GM23338 (cell line): ENCODE results near the gene RPN2. TPM values are rescaled to one million over a fixed set of nuclear protein-coding genes. Genes with fewer than 3 reads are reported as not detected.

Experiments used
- ATAC-seq: fragments of 200-7000 bp; cut with Tn5 transposase; 3 replicates; pipeline ENCODE4 v1.9.1; 2020
- DNase-seq: peaks from one replicate; pipeline ENCODE4 v3.0.0-alpha.2; 2015; ENCODE audit warnings: low spot score
- H2AFZ ChIP-seq: fragments of 200-600 bp; sonication (generic); 2 replicates; pipeline ENCODE4 v1.8.0; 2016; ENCODE audit warnings: antibody characterized with exemption, mild to moderate bottlenecking, moderate library complexity
- H3F3A ChIP-seq: fragments of 200-600 bp; sonication (generic); replicated peaks from 2 replicates; pipeline ENCODE4 v1.8.0; 2017; ENCODE audit warnings: antibody characterized with exemption, mixed run types, low read depth
- H3K27ac ChIP-seq: fragments of 200-600 bp; sonication (generic); 2 replicates; pipeline ENCODE4 v1.6.1; 2016; ENCODE audit warnings: low read depth
- H3K27me3 ChIP-seq: fragments of 200-600 bp; sonication (generic); 2 replicates; pipeline ENCODE4 v1.8.0; 2016; ENCODE audit warnings: mild to moderate bottlenecking, mixed run types, moderate library complexity; ENCODE audit not compliant: insufficient read depth
- H3K36me3 ChIP-seq: fragments of 200-600 bp; sonication (generic); 2 replicates; pipeline ENCODE4 v1.8.0; 2016; ENCODE audit warnings: mild to moderate bottlenecking; ENCODE audit not compliant: insufficient read depth
- H3K4me1 ChIP-seq: fragments of 200-600 bp; sonication (generic); 2 replicates; pipeline ENCODE4 v1.8.0; 2016; ENCODE audit warnings: mild to moderate bottlenecking, moderate library complexity; ENCODE audit not compliant: insufficient read depth
- H3K4me2 ChIP-seq: fragments of 200-600 bp; sonication (generic); 2 replicates; pipeline ENCODE4 v1.7.1; 2017; ENCODE audit warnings: mixed run types
- H3K4me3 ChIP-seq: fragments of 200-600 bp; sonication (generic); 2 replicates; pipeline ENCODE4 v1.6.1; 2016; ENCODE audit warnings: mixed run types
- H3K79me2 ChIP-seq: fragments of 200-600 bp; sonication (generic); replicated peaks from 2 replicates; pipeline ENCODE4 v1.8.0; 2017; ENCODE audit warnings: mild to moderate bottlenecking; ENCODE audit not compliant: insufficient read depth
- H3K9me2 ChIP-seq: fragments of 200-600 bp; sonication (generic); 2 replicates; pipeline ENCODE4 v1.8.0; 2017; ENCODE audit not compliant: insufficient read depth
- H4K20me1 ChIP-seq: fragments of 200-600 bp; sonication (generic); replicated peaks from 2 replicates; pipeline ENCODE4 v1.8.0; 2017; ENCODE audit warnings: mild to moderate bottlenecking; ENCODE audit not compliant: insufficient read depth
- H3K27ac Mint-ChIP-seq: 2 replicates; pipeline ENCODE4 v1.8.0; 2020; ENCODE audit warnings: inconsistent platforms, mild to moderate bottlenecking, moderate library complexity, mixed read lengths
- H3K27me3 Mint-ChIP-seq: 3 replicates; pipeline ENCODE4 v1.8.0; 2022; ENCODE audit warnings: low read depth, mild to moderate bottlenecking, moderate library complexity, mixed read lengths, inconsistent platforms; ENCODE audit not compliant: insufficient read depth, poor library complexity
- H3K36me3 Mint-ChIP-seq: 3 replicates; pipeline ENCODE4 v1.8.0; 2021; ENCODE audit warnings: low read depth, mild to moderate bottlenecking, inconsistent platforms, moderate library complexity, mixed read lengths
- H3K4me1 Mint-ChIP-seq: 3 replicates; pipeline ENCODE4 v1.8.0; 2020; ENCODE audit warnings: mild to moderate bottlenecking, inconsistent platforms, mixed read lengths
- H3K4me3 Mint-ChIP-seq: 3 replicates; pipeline ENCODE4 v1.8.0; 2021; ENCODE audit warnings: moderate library complexity, mild to moderate bottlenecking, inconsistent platforms, mixed read lengths
- H3K9me3 Mint-ChIP-seq: 3 replicates; pipeline ENCODE4 v1.8.0; 2020; ENCODE audit warnings: moderate library complexity, mild to moderate bottlenecking, inconsistent platforms, mixed read lengths
- CREB1 ChIP-seq: fragments of 250-450 bp; sonication (Bioruptor Pico); IDR thresholded peaks from 2 replicates; pipeline ENCODE4 v1.5.0; 2020; ENCODE audit warnings: low read depth, mild to moderate bottlenecking, moderate library complexity
- EZH2 ChIP-seq: fragments of 200-600 bp; sonication (generic); IDR thresholded peaks from one replicate; pipeline ENCODE4 v1.8.0; 2017; ENCODE audit warnings: antibody characterized with exemption, mild to moderate bottlenecking, low read depth; ENCODE audit not compliant: unreplicated experiment
- JUNB ChIP-seq: IDR thresholded peaks from one replicate; pipeline ENCODE4 v1.6.1; 2016; ENCODE audit warnings: antibody characterized with exemption; ENCODE audit not compliant: unreplicated experiment
- NANOG ChIP-seq: IDR thresholded peaks from 2 replicates; pipeline ENCODE4 v1.6.1; 2016; ENCODE audit warnings: antibody characterized with exemption, borderline replicate concordance
- POLR2AphosphoS5 ChIP-seq: IDR thresholded peaks from 2 replicates; pipeline ENCODE4 v1.6.1; 2016; ENCODE audit warnings: antibody characterized with exemption, low read depth
- ZNF114 ChIP-seq: fragments of 250-450 bp; sonication (Bioruptor Pico); IDR thresholded peaks from 2 replicates; pipeline ENCODE4 v1.5.0; 2020; ENCODE audit warnings: mild to moderate bottlenecking, moderate library complexity
- ZNF331 ChIP-seq: fragments of 250-450 bp; sonication (Bioruptor Pico); IDR thresholded peaks from 2 replicates; pipeline ENCODE4 v1.5.0; 2020; ENCODE audit warnings: low read depth, mild to moderate bottlenecking, moderate library complexity
- polyA plus RNA-seq: library from polyadenylated mRNA; unstranded; fragments of >200 nt; fragmentation: Nextera tagmentation; extraction: Ambion mirVana; gene quantifications from 2 replicates; pipeline ENCODE4 v1.2.1, GENCODE V29; 2016
- total RNA-seq: library from RNA; depleted of rRNA; stranded (reverse); fragments of >200 nt; shearing (Covaris generic); gene quantifications from 2 replicates; pipeline ENCODE4 v1.2.3, GENCODE V29; 2014
- TF ChIP-seq, protein P1 (sequence below): fragments of 250-450 bp; sonication (Bioruptor Pico); IDR thresholded peaks from 2 replicates; pipeline ENCODE4 v1.5.0; 2020; ENCODE audit warnings: mild to moderate bottlenecking, moderate library complexity
- TF ChIP-seq, protein P2 (sequence below), 2 experiments: fragments of 200-600 bp in 1 of 2; sonication (generic) in 1 of 2; conservative IDR thresholded peaks; 2 replicates each; pipeline versions ENCODE4 v1.5.1 to v1.6.1; 2016 to 2017; ENCODE audit warnings: antibody characterized with exemption in 2 of 2, low read depth in 2 of 2, mild to moderate bottlenecking in 2 of 2, moderate library complexity in 1 of 2

Gene RPN2
- total and polyA plus RNA-seq, 2 experiments from 2014 or later, result 244 to 302 TPM

DNA sequence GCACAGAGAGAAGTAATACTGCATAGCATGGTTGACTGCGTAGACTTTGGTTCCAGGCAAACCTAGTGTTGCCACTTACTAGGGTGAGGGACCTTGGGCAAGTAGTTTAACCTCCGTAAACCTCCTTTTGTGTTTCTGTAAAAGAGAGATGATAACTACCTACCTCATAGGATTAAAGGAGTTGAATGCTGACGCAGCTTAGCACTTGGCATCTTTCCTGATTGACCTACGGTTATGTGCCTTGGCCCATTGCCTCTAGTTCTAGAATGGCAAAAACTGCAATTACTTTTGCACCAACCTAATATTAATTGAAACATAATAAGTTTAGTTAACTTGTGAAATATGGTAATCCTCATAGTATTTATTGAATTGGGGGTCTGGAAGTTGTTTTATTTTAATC is 63.4 kb downstream of the RPN2 start (continued):
- no peak for TF ChIP-seq ZNF331 (CRISPR knock-in tag)
- TF ChIP-seq EZH2, result no peak
- TF ChIP-seq JUNB, result no peak
- TF ChIP-seq POLR2AphosphoS5, result no peak
- TF ChIP-seq, protein P1, sequence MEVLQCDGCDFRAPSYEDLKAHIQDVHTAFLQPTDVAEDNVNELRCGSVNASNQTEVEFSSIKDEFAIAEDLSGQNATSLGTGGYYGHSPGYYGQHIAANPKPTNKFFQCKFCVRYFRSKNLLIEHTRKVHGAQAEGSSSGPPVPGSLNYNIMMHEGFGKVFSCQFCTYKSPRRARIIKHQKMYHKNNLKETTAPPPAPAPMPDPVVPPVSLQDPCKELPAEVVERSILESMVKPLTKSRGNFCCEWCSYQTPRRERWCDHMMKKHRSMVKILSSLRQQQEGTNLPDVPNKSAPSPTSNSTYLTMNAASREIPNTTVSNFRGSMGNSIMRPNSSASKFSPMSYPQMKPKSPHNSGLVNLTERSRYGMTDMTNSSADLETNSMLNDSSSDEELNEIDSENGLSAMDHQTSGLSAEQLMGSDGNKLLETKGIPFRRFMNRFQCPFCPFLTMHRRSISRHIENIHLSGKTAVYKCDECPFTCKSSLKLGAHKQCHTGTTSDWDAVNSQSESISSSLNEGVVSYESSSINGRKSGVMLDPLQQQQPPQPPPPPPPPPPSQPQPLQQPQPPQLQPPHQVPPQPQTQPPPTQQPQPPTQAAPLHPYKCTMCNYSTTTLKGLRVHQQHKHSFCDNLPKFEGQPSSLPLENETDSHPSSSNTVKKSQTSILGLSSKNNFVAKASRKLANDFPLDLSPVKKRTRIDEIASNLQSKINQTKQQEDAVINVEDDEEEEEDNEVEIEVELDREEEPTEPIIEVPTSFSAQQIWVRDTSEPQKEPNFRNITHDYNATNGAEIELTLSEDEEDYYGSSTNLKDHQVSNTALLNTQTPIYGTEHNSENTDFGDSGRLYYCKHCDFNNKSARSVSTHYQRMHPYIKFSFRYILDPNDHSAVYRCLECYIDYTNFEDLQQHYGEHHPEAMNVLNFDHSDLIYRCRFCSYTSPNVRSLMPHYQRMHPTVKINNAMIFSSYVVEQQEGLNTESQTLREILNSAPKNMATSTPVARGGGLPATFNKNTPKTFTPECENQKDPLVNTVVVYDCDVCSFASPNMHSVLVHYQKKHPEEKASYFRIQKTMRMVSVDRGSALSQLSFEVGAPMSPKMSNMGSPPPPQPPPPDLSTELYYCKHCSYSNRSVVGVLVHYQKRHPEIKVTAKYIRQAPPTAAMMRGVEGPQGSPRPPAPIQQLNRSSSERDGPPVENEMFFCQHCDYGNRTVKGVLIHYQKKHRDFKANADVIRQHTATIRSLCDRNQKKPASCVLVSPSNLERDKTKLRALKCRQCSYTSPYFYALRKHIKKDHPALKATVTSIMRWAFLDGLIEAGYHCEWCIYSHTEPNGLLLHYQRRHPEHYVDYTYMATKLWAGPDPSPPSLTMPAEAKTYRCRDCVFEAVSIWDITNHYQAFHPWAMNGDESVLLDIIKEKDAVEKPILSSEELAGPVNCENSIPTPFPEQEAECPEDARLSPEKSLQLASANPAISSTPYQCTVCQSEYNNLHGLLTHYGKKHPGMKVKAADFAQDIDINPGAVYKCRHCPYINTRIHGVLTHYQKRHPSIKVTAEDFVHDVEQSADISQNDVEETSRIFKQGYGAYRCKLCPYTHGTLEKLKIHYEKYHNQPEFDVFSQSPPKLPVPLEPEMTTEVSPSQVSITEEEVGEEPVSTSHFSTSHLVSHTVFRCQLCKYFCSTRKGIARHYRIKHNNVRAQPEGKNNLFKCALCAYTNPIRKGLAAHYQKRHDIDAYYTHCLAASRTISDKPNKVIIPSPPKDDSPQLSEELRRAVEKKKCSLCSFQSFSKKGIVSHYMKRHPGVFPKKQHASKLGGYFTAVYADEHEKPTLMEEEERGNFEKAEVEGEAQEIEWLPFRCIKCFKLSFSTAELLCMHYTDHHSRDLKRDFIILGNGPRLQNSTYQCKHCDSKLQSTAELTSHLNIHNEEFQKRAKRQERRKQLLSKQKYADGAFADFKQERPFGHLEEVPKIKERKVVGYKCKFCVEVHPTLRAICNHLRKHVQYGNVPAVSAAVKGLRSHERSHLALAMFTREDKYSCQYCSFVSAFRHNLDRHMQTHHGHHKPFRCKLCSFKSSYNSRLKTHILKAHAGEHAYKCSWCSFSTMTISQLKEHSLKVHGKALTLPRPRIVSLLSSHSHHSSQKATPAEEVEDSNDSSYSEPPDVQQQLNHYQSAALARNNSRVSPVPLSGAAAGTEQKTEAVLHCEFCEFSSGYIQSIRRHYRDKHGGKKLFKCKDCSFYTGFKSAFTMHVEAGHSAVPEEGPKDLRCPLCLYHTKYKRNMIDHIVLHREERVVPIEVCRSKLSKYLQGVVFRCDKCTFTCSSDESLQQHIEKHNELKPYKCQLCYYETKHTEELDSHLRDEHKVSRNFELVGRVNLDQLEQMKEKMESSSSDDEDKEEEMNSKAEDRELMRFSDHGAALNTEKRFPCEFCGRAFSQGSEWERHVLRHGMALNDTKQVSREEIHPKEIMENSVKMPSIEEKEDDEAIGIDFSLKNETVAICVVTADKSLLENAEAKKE, result no peak
- no peak for TF ChIP-seq NANOG

DNA sequence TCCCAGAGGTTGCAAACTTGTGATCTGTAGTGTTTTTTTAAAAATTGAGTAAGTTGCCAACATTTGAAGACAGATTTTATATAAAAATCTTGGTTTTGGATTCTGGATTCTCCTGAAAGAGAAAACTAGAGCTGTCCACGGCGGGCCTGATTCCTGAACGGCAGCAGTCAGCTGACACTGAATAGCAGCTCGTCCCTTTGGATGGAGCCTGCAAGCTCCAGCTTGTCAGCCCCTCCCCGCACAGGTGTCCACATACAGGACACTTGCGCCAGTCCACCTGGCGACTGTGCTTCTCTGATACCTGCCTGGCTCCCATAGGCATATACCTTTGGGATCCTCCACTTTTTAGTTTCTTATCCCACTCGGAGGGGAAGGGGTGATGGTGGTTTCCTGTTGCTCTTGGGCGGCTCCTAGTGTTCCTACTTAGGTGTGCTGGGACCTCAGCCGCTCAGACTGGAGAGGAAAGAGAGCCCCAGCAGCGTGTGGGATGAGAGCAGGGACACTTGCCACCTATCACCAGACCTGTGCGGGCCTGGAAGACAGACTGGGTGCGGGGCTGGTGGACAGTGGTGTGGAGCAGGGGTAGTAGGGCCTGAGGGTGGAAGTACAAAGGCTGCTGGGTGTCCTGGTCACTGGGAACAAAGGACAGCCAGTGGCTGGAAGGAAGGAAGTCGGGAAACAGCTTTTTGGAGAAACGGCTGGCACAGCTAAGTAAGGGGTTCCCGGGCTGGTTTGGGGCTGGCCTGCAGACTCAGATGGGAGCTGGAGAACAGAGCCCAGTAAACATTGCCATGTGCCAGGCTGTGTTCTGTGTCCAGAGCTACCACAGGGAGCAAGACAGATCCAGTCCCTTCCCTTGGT is 64.2 kb downstream of the RPN2 start:
- Mint-ChIP-seq H3K4me1 (peaks cover 23% of the 10 kb centered on the region), H3K4me3 (no peak overlapping the region), H3K9me3 (no peaks in the 10 kb centered on the region), H3K27me3 (peaks cover 4% of the 10 kb centered on the region), H3K27ac (peak overlapping the region; percentile 90), H3K36me3 (peaks cover 60% of the 10 kb centered on the region)
- H3K4me2 ChIP-seq, result no peak overlapping the region
- peak; percentile 78 for ATAC-seq
- H3K4me3 ChIP-seq, result no peak overlapping the region
- no peak overlapping the region for H2AFZ ChIP-seq
- H3K79me2 ChIP-seq, result no peaks in the 10 kb centered on the region
- H3K4me1 ChIP-seq, result peaks cover 19% of the 10 kb centered on the region
- H3F3A ChIP-seq, result peaks cover 16% of the 10 kb centered on the region
- no peaks in the 10 kb centered on the region for H3K27me3 ChIP-seq
- H3K27ac ChIP-seq, result peak overlapping the region; percentile 74
- H4K20me1 ChIP-seq, result peaks cover 6% of the 10 kb centered on the region; the same call in 1 of the 2 replicates
- H3K36me3 ChIP-seq, result peaks cover 33% of the 10 kb centered on the region
- H3K9me2 ChIP-seq, result no peaks in the 10 kb centered on the region
- TF ChIP-seq CREB1 (no peak), POLR2AphosphoS5 (no peak), EZH2 (no peak), ZNF114 (CRISPR knock-in tag) (no peak)
- TF ChIP-seq, protein P2, sequence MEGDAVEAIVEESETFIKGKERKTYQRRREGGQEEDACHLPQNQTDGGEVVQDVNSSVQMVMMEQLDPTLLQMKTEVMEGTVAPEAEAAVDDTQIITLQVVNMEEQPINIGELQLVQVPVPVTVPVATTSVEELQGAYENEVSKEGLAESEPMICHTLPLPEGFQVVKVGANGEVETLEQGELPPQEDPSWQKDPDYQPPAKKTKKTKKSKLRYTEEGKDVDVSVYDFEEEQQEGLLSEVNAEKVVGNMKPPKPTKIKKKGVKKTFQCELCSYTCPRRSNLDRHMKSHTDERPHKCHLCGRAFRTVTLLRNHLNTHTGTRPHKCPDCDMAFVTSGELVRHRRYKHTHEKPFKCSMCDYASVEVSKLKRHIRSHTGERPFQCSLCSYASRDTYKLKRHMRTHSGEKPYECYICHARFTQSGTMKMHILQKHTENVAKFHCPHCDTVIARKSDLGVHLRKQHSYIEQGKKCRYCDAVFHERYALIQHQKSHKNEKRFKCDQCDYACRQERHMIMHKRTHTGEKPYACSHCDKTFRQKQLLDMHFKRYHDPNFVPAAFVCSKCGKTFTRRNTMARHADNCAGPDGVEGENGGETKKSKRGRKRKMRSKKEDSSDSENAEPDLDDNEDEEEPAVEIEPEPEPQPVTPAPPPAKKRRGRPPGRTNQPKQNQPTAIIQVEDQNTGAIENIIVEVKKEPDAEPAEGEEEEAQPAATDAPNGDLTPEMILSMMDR (conservative IDR thresholded peaks at IDR 0.05; ENCODE audit: low read depth in 2 of 2), result peak; percentile 62 to 67
- peak; percentile 88 for DNase-seq
